Retinal pigment epithelial cell (primary cell): ENCODE results near the gene PLA2G6.

Source experiments
- DNase-seq: peaks from one replicate; pipeline ENCODE4 v3.0.0-alpha.2; 2010; ENCODE audit warnings: low read depth
- H3K4me3 ChIP-seq: 2 replicates; pipeline ENCODE4 v1.5.1; 2011; ENCODE audit warnings: mild to moderate bottlenecking, low read length, control low read depth, moderate library complexity
- TF ChIP-seq, protein P1 (sequence below): conservative IDR thresholded peaks from 2 replicates; pipeline ENCODE4 v1.5.1; 2011; ENCODE audit warnings: low read depth, low read length, control low read depth, inconsistent platforms

PLA2G6 gene

DNA sequence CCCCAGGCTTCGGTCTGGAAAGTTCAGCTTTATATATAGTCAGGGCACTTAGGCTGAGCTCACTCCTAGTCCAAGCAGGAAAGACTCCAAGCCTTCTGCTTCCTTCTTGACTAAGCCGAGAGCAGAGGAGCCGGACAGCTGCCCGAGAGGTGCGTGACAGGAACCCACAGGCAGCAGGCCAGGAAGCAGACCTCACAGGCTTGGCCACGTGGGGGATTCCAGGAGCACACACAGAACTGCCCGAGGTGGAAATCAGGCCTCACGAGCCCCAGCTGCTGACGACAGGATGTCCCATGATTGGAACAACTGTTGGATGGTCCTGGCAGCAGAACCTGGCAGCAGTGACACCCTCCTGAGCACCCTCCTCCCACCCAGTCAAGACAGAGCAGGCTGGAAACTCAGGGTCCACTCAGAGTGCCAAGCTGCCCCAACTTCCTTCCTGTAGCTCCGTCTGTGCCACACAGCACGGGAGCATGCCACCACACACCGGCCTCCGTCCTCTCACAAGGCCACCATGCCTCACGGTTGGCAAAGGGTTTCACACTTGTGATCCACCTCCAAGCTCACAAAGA is 5.4 kb downstream of the PLA2G6 start:
- DNase-seq: peak; percentile 91
- no peak overlapping the region for H3K4me3 ChIP-seq
- TF ChIP-seq, protein P1, sequence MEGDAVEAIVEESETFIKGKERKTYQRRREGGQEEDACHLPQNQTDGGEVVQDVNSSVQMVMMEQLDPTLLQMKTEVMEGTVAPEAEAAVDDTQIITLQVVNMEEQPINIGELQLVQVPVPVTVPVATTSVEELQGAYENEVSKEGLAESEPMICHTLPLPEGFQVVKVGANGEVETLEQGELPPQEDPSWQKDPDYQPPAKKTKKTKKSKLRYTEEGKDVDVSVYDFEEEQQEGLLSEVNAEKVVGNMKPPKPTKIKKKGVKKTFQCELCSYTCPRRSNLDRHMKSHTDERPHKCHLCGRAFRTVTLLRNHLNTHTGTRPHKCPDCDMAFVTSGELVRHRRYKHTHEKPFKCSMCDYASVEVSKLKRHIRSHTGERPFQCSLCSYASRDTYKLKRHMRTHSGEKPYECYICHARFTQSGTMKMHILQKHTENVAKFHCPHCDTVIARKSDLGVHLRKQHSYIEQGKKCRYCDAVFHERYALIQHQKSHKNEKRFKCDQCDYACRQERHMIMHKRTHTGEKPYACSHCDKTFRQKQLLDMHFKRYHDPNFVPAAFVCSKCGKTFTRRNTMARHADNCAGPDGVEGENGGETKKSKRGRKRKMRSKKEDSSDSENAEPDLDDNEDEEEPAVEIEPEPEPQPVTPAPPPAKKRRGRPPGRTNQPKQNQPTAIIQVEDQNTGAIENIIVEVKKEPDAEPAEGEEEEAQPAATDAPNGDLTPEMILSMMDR: no peak

DNA sequence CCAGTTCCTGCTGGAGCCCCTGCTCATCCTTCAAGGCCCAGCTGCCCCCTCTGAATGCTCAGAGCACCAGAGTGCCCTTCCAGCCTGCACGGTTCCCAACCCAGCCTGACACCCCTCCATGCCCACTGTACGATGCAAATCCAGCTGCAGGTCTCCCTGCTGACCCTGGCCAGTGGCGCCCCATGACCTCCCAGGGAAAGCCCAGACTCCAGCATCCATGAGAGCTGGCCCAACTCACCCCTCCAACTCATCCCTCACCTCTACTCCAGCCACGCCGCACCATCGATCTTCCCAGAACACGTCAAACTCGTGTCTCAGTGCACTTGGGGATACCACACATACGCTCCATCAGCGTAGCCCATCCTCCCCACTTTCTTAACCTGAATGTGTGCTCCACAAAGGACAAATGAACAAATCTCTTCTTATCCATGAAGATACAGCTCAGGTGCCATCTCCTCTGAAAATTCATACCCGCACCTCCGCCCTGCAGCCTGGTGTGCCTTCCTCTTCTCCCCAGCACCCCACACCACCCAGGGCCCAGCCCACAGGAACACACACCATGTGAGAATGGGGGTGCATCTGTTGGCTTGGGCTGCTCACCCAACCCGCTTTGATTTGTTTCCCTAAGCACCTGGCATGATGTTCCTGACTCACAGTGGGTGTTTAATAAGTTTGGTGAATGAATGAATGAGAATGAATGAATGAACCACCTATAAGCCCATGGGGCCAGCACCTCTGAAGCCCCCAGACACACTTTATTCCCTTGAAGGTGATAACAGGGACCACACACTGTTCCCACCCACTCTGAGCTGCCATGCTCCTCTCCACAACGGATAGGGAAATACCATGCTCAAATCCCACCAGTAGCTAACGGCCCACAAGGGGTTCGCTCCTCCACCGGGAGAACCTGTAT is 6.2 kb downstream of the PLA2G6 start:
- H3K4me3 ChIP-seq: no peak overlapping the region
- TF ChIP-seq, protein P1: no peak
- DNase-seq: no peak

DNA sequence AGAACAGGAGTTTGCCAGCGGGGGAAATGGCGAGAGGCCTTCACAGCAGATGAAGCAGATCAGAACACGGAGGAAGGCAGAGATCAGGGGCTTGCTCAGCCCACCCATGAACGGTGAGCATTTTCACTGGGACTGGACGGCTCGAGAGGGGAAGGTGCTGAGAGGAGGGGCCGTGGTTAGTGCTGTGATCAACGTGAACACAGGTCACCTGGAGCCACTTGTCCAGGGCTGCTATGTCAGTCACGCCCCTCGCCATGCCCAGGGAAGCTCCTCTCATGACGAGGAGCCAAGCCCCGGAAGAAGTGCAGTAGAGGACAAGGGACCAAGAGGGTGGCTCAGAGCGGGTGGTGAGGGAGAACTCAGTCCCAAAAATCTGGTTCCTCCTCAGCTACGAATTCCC is 7.0 kb downstream of the PLA2G6 start:
- no peak for DNase-seq
- TF ChIP-seq, protein P1: no peak
- H3K4me3 ChIP-seq: no peak overlapping the region

DNA sequence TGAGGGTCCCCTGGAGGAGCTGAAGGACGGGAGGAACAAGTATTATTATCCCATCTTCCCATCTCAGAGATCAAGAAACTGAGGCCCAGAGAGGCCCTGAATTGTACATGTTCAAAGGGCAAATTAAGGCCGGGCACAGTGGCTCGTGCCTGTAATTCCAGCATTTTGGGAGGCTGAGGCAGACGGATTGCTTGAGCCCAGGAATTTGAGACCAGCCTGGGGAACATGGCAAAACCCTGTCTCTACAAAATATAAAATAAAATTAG is 8.1 kb downstream of the PLA2G6 start:
- no peak overlapping the region for H3K4me3 ChIP-seq
- no peak for DNase-seq
- TF ChIP-seq, protein P1: no peak

DNA sequence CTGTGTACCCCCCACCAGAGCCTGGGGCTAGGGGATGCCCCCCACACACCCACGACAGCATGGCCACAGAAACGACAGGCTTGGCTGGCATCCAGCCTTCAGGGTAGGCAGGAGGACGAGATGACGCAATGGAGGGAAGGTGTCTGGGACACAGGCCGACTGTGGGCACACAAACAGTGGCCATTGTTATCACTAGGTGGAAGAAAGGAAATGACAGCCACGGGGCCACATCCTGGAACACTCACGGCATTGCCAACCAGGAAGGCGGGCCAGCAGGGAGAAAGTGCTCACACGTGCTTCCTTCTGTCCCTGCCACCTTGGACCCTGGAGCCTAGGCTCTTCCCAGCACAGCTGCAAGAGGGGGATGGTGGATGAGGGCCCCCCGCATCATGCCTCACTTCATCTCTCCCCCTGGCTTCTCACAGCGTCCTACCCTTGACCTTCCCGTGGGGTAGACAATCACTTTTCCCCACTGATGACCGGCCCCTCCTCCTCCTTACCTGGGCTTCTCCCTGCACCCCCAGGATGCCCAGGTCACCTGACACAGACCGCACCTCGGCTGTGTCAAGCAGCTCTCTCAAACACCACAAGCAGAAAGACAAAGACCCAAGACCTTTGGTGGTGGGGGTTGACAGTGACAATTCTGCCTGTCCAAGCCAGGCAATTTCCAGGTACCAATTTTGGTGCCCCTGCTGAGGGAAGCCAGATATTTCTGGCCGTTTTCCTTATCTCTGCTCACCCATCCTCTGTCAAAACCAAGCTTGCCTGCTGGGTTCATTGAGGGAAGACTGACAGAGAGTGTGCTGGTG is 8.6 kb downstream of the PLA2G6 start:
- H3K4me3 ChIP-seq: no peak overlapping the region
- DNase-seq: no peak
- TF ChIP-seq, protein P1: no peak

DNA sequence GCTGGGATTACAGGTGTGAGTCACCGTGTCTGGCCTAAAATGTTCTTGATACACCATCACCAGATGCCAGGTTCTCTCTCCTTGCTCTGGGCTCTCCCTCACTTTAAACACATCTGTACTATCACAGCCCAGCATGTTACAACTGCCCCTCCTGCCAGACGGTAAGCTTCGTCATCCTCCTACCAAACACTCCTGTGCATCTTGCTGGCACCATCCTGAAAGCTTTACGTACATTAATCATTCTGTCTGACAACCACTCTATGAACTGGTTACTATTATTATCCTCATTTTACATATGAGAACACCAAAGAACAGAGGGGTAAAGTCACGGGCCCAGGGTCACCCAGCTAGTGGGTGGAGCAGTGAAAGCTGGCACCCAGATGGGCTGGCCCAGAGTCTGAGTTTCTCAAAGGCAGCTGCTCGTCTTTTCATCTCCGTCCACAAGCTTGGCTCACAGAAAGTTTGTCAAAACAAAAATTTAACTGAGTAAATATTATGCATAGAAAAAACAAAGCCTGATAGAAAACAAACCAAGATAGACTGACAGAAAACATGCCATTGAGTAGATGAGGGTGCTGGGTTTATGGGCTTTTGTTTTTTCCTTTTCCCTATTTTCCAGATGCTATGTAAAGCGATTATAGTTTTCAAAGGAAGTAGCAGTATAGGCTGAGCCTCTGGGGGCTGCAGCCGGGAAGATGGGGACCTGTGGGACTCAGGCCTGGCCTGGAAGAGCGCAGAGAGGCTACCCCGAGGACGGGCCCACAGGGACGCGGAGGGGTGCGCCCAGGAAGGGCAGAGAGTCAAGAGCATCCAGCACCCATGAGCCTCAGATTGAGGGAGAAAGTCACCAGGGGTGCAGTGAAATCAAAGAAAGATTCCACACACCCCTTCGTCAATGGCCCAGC is 9.5 kb downstream of the PLA2G6 start:
- H3K4me3 ChIP-seq: no peak overlapping the region
- TF ChIP-seq, protein P1: no peak

More for the DNA sequence above, 9.5 kb downstream of the PLA2G6 start:
- DNase-seq: no peak
